ENCODE measurements around the gene BEND5. TPM values are rescaled to one million over a fixed set of nuclear protein-coding genes. Genes with fewer than 3 reads are reported as not detected.

BEND5 gene
- total RNA-seq, 1 donor from 2014 or later = 1.7 TPM

DNA sequence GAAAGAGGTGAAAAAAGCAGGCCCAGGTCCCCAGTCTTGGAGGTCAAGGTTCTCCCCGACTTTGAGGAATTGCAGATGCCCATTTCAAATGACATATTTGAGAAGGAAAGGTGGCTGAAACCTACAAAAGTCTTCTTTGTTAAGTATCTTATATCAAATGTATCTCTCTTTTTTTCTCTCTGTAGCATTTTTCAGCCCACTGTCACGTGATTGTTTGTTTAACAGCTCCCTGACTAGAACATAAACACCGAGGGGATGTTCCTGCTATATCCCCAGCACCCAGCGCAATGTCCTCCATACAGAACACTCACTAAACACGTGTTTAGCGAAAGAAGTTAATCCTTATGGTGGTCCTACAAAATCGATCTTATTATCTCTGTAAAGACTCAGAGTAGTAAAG is 27.6 kb downstream of the BEND5 start:
- H3K9me3 Mint-ChIP-seq (ENCODE audit: unreplicated experiment) = peaks cover 5% of the 10 kb centered on the region
- H3K36me3 Mint-ChIP-seq (ENCODE audit: unreplicated experiment) = no peaks in the 10 kb centered on the region
- no peak overlapping the region for H3K27ac Mint-ChIP-seq (ENCODE audit: unreplicated experiment)
- no peak overlapping the region for H3K4me3 Mint-ChIP-seq (ENCODE audit: unreplicated experiment)
- TF ChIP-seq, protein P1, sequence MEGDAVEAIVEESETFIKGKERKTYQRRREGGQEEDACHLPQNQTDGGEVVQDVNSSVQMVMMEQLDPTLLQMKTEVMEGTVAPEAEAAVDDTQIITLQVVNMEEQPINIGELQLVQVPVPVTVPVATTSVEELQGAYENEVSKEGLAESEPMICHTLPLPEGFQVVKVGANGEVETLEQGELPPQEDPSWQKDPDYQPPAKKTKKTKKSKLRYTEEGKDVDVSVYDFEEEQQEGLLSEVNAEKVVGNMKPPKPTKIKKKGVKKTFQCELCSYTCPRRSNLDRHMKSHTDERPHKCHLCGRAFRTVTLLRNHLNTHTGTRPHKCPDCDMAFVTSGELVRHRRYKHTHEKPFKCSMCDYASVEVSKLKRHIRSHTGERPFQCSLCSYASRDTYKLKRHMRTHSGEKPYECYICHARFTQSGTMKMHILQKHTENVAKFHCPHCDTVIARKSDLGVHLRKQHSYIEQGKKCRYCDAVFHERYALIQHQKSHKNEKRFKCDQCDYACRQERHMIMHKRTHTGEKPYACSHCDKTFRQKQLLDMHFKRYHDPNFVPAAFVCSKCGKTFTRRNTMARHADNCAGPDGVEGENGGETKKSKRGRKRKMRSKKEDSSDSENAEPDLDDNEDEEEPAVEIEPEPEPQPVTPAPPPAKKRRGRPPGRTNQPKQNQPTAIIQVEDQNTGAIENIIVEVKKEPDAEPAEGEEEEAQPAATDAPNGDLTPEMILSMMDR (IDR thresholded peaks at IDR 0.05) = no peak
- no peaks in the 10 kb centered on the region for H3K27me3 Mint-ChIP-seq (ENCODE audit: unreplicated experiment)
- no peak for DNase-seq (ENCODE audit: extremely low spot score, unreplicated experiment)
- H3K4me1 Mint-ChIP-seq (ENCODE audit: unreplicated experiment) = no peaks in the 10 kb centered on the region

DNA sequence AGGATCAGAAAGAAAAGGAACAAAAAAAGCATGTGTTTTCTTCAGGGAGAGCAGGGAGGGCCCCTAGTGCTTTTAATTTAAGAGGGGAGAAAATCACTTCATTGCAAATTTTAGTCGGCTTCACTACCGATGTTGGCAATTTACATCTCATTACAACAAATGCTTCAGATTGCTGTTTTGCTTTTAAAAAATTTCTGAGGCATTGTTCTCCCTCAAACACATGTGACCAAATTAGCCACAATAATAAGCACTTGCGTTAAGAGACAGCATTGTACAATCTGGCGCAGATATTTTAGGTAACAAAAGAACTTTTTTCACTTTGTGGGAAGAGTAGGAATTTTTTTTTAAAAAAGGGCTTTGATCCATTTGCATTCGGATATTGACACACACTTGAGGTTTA is 29.8 kb downstream of the BEND5 start:
- no peak overlapping the region for H3K27ac Mint-ChIP-seq (ENCODE audit: unreplicated experiment)
- H3K4me1 Mint-ChIP-seq (ENCODE audit: unreplicated experiment) = no peaks in the 10 kb centered on the region
- peaks cover 5% of the 10 kb centered on the region for H3K9me3 Mint-ChIP-seq (ENCODE audit: unreplicated experiment)
- TF ChIP-seq, protein P1 (IDR thresholded peaks at IDR 0.05) = no peak
- H3K36me3 Mint-ChIP-seq (ENCODE audit: unreplicated experiment) = no peaks in the 10 kb centered on the region
- DNase-seq (ENCODE audit: extremely low spot score, unreplicated experiment) = no peak
- H3K27me3 Mint-ChIP-seq (ENCODE audit: unreplicated experiment) = no peaks in the 10 kb centered on the region
- H3K4me3 Mint-ChIP-seq (ENCODE audit: unreplicated experiment) = no peak overlapping the region

- Mint-ChIP-seq H3K4me1 (ENCODE audit: unreplicated experiment) (no peaks in the 10 kb centered on the region), H3K4me3 (ENCODE audit: unreplicated experiment) (no peak overlapping the region), H3K36me3 (ENCODE audit: unreplicated experiment) (no peaks in the 10 kb centered on the region), H3K9me3 (ENCODE audit: unreplicated experiment) (peaks cover 5% of the 10 kb centered on the region), H3K27me3 (ENCODE audit: unreplicated experiment) (no peaks in the 10 kb centered on the region), H3K27ac (ENCODE audit: unreplicated experiment) (no peak overlapping the region)
- no peak for DNase-seq (ENCODE audit: extremely low spot score, unreplicated experiment)
- TF ChIP-seq, protein P1 (IDR thresholded peaks at IDR 0.05) = no peak
These were observed 32.7 kb downstream of the BEND5 start for GRCh38 chr1:48744032-48744431.

GRCh38 chr1:48743480-48743879 is 33.2 kb downstream of the BEND5 start:
- Mint-ChIP-seq H3K4me1 (ENCODE audit: unreplicated experiment) (no peaks in the 10 kb centered on the region), H3K9me3 (ENCODE audit: unreplicated experiment) (peaks cover 5% of the 10 kb centered on the region), H3K4me3 (ENCODE audit: unreplicated experiment) (no peak overlapping the region), H3K27ac (ENCODE audit: unreplicated experiment) (no peak overlapping the region), H3K36me3 (ENCODE audit: unreplicated experiment) (no peaks in the 10 kb centered on the region), H3K27me3 (ENCODE audit: unreplicated experiment) (no peaks in the 10 kb centered on the region)
- TF ChIP-seq, protein P1 (IDR thresholded peaks at IDR 0.05) = no peak
- DNase-seq (ENCODE audit: extremely low spot score, unreplicated experiment) = no peak

GRCh38 chr1:48741380-48741779 is 35.3 kb downstream of the BEND5 start:
- peaks cover 5% of the 10 kb centered on the region for H3K9me3 Mint-ChIP-seq (ENCODE audit: unreplicated experiment)
- no peaks in the 10 kb centered on the region for H3K36me3 Mint-ChIP-seq (ENCODE audit: unreplicated experiment)
- H3K27me3 Mint-ChIP-seq (ENCODE audit: unreplicated experiment) = no peaks in the 10 kb centered on the region
- TF ChIP-seq, protein P1 (IDR thresholded peaks at IDR 0.05) = no peak
- no peak overlapping the region for H3K27ac Mint-ChIP-seq (ENCODE audit: unreplicated experiment)
- H3K4me3 Mint-ChIP-seq (ENCODE audit: unreplicated experiment) = no peak overlapping the region
- no peak for DNase-seq (ENCODE audit: extremely low spot score, unreplicated experiment)
- no peaks in the 10 kb centered on the region for H3K4me1 Mint-ChIP-seq (ENCODE audit: unreplicated experiment)
